Ovary (tissue), 3 donors: Measurements from ENCODE around the gene GOLGA1.

ENCODE experiments used
- EP300 ChIP-seq: sonication (generic); formaldehyde crosslinking; IDR thresholded peaks from one replicate; pipeline ENCODE4 v1.6.1; 2017; ENCODE audit warnings: antibody characterized with exemption
- POLR2A ChIP-seq: fragments of 450-650 bp; IDR thresholded peaks from one replicate; pipeline ENCODE4 v1.6.1; 2017; ENCODE audit warnings: antibody characterized with exemption, mild to moderate bottlenecking, moderate library complexity
- TF ChIP-seq, protein P1 (sequence below), 3 donors: fragments of 450-650 bp in 2 of 3; fragments of 200-600 bp in 1 of 3; IDR thresholded peaks; one replicate each; pipeline versions ENCODE4 v1.5.1 to v1.8.0; 2016 to 2022; ENCODE audit warnings: antibody characterized with exemption in 3 of 3, mild to moderate bottlenecking in 1 of 3
- donor health status: DM: no; HTN: no; CAD: no.

DNA sequence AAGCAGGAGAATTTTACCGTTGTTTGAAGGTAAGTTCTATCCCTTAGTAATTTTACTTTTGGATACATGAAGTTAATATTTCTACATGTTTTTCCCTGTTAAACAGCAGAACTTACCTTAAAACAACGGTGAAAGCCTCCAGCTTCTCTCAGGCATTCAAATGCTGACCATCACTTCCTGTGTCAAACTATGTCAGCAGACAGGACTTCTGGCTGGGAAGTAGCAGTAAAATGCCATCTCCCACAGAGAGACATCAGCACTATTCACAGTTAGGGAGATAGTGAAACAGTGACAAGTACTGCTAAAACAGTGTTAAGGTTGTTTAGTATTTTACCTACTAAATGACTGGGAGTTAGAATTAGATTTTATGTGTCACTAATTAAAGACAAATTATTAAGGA lies 34.2 kb upstream of the GOLGA1 start:
- TF ChIP-seq, protein P1, sequence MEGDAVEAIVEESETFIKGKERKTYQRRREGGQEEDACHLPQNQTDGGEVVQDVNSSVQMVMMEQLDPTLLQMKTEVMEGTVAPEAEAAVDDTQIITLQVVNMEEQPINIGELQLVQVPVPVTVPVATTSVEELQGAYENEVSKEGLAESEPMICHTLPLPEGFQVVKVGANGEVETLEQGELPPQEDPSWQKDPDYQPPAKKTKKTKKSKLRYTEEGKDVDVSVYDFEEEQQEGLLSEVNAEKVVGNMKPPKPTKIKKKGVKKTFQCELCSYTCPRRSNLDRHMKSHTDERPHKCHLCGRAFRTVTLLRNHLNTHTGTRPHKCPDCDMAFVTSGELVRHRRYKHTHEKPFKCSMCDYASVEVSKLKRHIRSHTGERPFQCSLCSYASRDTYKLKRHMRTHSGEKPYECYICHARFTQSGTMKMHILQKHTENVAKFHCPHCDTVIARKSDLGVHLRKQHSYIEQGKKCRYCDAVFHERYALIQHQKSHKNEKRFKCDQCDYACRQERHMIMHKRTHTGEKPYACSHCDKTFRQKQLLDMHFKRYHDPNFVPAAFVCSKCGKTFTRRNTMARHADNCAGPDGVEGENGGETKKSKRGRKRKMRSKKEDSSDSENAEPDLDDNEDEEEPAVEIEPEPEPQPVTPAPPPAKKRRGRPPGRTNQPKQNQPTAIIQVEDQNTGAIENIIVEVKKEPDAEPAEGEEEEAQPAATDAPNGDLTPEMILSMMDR (IDR thresholded peaks at IDR 0.05): no peak
- TF ChIP-seq EP300: no peak
- no peak for TF ChIP-seq POLR2A
